Putamen (tissue), 1 donor: ENCODE measurements around the gene STK38.
"Not testable (repeated sequence)": the region's sequence is repeated elsewhere in the genome, so short reads cannot be mapped to it uniquely, and the experiment has no call there.

ENCODE experiments used
- DNase-seq: peaks from one replicate; pipeline ENCODE4 v3.0.0-alpha.2; 2016; ENCODE audit warnings: low spot score

STK38 gene

DNA sequence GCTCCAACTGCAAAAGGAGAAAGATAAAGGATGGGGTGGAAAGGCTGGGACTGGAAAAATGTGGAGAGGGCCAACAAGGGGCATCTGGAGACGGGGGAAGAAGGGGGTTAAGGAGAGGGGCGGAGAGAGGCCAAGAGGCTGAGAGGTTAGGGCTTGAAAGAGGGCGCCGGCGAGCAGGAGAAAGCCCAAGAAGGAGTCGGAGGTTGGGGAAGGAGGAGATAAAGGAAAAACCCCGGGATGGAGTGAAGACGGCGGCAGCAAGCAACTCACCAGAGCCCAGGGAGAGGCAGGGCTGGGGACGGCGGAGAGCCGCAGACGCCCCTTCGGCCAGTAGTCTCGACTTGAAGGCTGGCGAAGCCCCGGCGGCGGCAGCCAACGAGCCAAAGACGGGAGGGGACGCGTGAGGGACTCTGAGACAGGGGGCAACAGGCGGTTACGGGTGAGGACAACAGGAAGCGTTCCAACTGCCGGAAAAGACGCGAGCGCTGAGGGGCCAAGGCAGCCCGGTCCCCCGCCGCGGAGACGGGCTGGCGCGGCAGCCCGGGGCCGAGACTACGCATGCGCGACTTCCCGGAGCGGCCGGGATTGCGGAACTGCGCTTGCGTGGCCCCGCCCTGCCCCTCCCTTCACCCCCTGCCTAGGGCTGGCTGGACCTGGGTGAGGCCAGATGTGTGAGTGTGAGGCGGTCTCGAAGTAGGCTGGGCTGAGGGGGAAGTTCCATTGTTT, at the start of gene STK38:
Gene STK38 (minus strand): TSS at position 560 of the 726 bp plus-strand sequence. CDS start 7,277 bp downstream, outside the sequence.
- DNase-seq, result peak; percentile 87

DNA sequence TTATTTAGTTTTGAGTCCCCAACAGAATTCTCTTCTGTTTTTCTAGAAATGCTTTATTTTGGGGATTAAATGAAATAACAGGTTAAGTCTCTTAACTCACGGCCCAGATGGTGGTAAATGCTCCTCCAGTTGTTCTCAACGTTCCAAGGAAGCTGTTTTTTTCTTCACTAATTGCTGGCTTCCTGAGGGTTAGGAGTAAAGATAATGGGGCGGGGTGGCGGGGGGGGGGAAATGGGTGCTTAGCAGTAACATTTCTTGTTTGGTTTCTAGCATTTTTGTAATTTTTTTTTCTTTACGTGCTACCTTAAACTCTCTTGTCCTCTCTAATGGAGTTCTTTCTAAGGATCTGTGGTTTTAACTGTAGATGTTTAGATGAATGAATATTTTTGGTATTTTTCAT, 49.1 kb upstream of the STK38 start:
- DNase-seq, result no peak

DNA sequence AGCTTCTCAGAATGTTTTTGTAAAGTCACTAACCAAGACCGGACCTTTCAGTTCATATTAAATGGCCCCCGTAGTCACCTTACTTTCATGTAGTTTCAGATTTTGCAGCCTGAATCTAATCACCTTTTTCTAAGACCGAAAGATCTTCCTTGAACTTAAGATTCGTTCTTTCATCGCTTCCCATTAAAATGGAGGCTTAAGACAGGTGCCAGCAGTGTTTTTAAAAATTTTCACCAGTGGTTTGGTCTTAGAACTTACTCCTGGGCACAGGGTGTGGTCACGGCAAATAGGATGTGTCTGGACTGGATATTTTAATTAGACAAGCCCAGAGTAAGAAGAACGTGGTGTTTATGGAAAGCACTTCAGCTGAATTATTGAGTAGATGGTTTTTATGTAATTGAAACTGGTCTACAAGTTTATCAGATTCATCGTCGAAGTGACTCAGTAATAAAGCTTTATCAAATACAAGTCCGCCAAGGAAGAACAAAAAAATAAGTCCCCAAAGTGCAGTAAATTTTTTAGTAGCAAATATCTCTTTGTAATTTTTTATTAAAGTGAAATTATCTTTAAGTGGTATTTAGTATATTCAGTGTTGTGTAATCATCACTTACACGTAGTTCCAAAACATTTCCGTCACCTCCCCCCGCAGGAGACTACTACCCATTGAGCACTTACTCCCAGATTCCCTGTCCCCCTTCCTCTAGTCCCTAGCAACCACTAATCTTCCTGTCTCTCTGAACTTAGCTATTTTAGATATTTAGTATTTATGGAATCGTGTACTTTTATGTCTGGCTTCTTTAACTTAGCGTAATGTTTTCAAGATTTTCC, 47.8 kb upstream of the STK38 start:
- DNase-seq, result no peak

DNA sequence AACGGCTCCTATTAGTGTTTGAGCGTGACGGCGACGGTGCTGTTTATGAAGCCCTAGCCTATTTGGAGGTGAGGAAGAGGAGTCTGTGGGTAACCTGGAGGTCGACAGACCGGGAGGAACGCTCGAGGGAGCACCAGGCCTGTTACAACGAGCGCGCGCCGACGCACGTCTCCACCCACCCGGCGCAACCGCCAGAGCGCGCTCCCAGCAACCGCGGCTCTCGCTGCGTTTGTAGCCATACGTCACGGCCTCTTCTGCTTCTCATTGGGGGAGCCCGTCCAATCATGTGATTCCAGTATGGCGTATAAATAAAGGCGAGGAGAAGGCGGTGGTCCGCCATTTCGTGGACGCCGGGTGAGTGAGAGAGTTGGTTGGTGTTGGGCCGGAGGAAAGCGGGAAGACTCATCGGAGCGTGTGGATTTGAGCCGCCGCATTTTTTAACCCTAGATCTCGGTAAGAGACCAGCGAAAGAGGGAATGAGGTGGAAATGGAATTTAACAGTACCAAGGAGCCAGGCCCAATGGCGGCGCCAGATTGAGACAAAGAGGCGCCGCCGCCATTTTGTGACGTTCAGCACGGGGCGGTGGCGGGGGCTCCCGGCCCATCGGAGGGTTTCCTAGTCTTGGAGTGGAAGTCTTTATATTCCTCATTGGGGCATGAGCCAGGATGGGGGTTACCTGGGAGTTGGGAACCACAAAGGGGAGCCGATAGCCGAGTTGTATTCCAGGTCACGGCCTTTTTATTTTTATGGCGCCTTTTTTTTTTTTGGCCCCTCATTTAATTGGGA, 46.9 kb upstream of the STK38 start, which contains the start of gene SRSF3:
Gene SRSF3 (plus strand): TSS at position 334 of the 787 bp plus-strand sequence. CDS start 2,401 bp downstream, outside the sequence.
- peak; percentile 98 for DNase-seq

DNA sequence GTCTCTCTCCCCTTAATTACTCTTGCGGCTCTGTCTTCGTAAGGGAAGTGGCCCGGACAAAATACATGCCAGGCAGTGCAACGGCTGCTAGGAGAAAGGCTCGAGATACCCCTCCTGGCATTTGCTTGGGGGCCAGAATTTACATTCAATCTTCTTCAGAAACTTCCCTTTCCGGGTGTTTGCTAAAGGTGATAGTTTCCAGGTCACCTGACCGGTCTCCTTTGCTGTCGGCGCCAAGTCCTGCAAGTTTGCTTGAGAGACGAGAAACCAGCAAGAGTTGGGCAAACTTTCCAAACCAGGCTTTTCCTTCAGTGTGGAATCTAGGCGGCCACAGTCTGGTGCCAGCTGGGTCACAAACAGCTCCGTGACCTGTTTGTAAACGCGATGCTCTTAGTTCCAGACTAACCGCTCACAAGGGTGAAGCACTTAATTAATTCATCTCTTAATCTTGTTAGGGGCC, 46.3 kb upstream of the STK38 start:
- peak; percentile 83 for DNase-seq

DNA sequence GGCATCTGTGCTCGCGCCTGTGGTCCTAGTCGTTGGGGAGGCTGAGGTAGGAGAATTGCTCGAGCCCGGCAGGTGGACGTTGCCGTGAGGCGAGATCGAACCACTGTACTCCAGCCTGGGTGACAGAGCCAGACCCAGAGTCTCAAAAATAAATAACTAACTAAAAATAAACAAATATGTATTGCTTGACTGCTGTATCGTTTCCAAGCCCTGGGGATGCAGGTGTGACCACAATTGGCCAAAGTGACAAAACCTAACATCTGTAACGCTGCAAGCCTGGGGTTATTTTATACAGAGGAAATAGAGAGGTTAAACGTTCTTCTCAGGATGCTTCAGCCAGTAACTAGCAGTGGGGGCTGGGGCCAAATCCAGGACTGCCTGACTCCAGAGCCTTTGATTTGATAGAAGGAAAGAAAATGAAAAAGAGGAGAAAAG, 45.0 kb upstream of the STK38 start:
- no peak for DNase-seq

DNA sequence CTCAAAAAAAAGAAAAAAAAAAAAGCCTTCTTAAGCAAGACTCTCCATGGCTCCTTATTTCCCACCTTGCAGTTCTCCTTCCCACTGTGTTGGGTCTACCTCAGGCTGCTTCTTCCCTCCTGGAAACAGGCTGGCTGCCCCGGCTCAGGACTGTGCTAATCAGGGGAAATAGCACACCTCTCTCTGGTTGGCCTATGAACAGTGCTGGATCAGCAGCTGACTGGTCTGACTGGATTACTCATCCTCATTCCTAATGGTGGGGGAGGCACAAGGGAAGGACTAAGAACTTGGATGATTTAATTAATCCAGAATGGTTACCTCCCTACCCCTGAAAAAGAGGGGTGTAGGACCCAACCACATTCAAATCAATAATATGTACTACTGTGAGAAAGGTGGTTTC, 43.0 kb upstream of the STK38 start:
- DNase-seq, result no peak

DNA sequence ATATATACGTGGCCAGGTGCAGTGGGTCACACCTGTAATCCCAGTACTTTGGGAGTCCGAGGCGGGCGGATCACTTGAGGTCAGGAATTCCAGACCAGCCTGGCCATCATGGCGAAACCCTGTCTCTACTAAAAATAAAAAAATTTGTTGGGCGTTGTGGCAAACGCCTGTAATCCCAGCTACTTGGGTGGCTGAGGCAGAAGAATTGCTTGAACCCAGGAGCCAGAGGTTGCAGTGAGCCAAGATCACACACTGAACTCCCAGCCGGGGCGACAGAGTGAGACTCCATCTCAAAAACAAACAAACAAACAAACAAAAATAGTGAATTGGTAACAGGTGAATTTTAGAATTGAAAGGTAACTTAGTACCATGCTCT, 41.7 kb upstream of the STK38 start:
- DNase-seq, result not testable (repeated sequence)

DNA sequence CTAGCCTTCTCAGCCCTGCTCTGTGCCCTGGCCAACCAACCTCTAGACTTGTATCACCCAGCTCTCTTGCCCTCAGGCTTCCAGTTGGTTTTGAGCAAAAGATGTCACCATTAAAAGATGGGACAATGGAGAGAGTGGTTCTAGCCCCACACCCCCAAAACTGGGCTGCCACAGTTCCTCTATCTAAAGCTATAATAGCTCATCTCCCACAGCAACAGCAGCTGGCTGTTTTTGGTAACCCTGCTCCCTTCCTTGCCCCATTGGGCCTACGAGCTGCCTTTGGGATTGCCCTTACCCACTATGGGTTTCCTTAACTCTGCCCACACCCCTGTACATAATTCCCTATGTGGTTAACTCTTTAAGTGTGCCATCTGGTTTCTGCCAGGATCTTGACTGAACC, 39.3 kb upstream of the STK38 start:
- DNase-seq, result no peak

DNA sequence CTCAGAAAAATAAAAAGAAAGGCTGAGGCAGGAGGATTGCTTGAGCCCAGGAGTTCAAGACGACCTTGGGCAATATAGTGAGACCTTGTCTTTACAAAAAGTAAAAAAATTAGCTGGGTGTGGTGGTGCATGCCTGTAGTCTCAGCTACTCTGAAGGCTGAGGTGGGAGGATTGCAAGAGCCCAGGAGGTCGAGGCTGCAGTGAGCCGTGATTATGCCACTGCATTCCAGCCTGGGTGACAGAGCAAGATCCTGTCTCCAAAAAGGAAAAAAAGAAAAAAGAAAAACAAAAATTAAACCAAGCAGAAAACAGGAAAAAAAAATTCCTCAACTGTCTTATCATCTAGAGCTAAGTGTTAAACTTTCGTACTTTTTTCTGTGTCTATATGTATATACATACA, 34.4 kb upstream of the STK38 start:
- no peak for DNase-seq

DNA sequence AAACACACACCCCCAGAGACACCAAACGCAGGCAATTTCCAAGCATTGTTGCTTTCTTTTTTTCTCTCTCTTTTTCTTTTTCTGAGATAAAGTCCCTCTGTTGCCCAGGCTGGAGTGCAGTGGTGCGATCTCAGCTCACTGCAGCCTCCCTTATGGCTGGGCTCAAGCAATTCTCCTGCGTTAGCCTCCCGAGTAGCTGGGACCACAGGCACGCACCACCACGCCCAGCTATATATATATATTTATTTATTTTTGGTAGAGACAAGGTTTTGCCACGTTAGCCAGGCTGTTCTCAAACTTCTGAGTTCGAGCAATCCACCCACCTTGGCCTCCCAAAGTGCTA, 32.9 kb upstream of the STK38 start:
- DNase-seq, result no peak

DNA sequence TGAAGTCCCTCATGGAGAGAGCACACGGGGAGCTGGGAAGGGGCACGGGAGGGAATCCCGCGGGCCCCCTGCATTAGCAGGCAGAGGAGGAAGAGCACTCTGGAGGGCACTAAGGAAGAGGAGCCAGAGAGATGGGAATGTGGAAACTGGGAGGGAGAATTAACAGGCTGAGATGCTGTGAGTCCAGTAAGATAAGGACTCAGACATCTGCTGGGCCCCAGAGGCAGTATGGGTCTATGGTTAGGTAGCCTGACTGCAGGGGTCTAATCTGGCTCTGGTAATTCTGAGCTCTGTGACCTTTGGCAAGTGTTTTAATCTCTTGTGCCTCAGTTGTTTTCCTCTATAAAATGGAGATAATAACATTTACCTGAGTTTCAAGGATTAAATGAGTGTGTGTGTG, 31.2 kb upstream of the STK38 start:
- no peak for DNase-seq

DNA sequence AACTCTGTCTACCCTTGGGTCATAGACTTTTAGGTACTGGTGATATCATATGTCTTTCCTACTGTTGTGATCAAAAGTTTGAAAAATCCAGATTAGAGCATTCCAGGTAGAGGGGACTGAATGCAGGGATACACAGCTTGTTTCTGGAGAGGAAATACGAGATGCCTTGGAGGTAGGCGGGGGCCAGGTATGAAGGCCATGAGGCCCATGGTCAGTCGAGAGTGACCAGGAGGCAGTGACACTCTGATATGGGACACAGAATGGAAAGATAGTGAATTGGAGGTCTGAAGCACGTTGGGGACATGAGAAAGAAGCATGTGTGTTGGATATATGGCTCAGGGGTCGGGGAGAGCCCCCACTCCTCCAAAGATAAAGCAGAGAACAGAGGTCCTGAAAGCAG, 30.8 kb upstream of the STK38 start:
- DNase-seq, result no peak

DNA sequence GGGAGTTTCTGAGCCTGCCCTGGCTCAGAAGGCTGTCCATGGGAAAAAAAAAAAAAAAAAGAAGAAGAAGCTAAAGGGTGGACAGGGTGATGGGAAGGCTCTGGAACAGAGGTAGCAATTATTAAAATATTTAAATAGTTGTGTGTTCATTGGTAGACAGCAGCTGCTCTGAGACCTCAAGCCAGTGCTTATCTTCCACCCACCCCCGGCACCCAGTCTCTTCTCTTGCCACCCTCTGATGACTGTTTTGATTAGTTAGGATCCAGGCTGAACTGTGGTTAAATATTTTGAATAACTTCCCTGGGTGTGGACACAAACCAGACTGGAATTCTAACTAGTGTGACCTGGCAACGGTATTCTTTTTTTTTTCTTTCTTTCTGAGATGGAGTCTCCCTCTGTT, 30.0 kb upstream of the STK38 start:
- no peak for DNase-seq

DNA sequence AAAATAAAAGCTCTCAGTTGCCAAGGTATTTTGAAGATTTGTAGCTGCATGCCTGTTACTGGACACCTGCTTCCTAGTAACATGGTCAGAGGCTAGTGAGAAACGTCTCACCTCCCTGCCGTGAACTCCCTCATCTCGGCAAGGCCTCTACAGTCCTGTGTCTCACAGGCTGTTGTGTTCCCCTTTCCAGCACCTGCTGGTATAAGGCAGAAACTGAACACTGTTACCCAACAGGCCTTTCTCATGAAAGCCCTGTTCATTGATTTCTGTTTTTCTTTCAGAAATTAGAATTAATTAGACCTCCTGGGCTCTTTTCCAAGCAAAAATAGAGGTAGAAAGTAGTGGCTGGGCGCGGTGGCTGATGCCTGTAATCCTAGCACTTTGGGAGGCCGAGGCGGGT, 29.3 kb upstream of the STK38 start:
- DNase-seq, result no peak

DNA sequence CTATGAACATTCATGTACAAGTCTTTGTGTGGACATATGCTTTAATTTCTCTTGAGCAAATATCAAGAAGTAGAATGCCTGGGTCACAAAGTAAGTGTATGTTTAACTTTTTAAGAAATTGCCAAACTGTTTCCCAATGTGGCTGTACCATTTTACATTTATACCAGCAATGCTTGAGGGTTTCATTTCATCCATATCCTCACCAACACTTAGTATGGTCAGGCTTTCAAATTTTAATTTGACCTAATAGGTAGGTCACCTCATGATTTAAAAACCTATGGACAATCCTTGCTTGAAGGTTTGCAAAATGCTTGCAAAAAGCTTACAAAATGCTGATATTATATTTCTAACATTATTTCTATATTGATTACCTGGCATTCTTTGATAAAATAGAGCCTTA, 27.4 kb upstream of the STK38 start:
- DNase-seq, result no peak

DNA sequence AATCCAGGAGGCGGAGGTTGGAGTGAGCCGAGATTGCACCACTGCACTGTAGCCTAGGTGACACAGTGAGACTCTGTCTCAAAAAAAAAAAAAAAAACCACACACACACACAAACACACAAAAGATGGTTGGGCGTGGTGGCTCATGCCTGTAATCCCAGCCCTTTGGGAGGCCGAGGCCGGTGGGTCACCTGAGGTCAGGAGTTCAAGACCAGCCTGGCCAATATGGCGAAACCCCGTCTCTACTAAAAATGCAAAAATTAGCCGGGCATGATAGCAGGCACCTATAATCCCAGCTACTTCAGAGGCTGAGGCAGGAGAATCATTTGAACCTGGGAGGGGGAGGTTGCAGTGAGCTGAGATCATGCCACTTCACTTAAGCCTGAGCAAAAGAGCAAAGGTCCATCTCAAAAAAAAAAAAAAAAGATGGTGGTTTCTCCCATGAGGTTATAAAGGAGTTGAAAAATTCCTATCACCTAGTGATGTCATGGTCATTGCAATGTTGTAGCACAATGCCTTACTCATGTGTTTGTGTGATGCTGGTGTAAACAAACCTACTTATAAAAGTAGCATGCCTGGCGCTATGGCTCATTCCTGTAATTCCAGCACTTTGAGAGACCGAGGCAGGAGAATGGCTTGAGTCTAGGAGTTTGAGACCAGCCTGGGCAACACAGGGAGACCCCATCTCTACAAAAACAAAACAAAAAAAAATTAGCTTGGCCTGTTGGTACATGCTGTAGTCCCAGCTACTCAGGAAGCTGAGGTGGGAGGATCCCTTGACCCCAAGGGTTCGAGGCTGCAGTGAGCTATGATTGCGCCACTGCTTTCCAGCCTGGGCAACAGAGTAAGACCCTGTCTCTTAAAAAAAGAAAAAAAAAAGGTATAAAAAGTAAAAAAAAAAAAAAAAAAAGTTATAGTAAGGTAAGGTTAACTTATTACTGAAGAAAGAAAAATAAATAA, 25.4 kb upstream of the STK38 start:
- not testable (repeated sequence) for DNase-seq

DNA sequence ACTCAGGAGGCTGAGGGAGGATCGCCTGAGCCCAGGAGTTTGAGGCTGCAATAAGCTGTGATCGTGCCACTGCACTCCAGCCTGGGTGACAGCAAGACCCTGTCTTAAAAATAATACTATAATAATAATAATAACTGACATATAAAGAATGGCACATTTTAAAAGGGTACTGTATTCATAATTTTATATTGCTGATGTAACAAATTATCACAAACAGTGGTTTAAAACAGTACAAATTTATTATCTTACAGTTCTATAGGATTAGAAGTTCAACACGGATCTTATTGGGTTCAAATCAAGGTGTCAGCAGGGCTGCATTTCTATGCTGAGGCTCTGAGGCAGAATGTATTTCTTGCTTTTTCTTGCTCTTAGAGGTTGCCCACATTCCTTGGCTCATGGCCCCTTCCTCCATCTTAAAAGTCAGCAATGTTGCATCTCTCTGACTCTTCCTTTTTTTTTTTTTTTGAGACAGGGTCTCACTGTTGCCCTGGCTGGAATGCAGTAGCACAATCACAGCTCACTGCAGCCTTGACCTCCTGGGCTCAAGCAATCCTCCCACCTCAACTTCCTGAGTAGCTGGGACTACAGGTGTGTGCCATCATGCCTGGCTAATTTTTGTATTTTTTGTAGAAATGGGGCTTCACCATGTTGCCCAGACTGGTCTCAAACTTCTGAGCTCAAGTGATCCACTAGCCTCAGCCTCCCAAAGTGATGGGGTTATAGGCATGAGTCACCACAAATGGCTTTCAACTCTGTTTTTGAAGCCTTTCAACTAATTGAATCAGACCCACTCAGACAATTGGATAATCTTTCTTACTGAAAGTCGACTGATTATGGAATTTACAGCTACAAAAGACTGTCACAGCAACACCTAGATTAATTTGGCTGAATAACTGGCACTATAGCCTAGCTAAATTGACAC, 24.1 kb upstream of the STK38 start:
- no peak for DNase-seq

DNA sequence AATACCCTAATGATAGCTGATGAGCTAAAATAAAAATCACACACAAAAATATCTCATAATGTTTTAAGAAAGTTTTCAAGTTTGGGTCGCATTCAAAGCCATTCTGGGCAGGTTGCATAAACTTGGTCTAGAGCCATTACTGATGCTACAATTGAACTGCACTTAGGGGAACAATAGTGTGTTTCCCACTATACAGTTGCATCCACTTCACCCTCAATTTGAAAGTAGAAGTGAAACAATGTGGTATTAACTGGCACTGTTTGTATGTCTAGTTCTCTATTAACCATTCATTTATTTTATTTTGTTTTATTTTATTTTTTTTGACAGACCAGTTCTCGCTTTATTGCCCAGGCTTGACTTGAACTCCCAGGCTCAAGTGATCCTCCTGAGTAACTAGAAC, 23.0 kb upstream of the STK38 start:
- DNase-seq, result no peak

DNA sequence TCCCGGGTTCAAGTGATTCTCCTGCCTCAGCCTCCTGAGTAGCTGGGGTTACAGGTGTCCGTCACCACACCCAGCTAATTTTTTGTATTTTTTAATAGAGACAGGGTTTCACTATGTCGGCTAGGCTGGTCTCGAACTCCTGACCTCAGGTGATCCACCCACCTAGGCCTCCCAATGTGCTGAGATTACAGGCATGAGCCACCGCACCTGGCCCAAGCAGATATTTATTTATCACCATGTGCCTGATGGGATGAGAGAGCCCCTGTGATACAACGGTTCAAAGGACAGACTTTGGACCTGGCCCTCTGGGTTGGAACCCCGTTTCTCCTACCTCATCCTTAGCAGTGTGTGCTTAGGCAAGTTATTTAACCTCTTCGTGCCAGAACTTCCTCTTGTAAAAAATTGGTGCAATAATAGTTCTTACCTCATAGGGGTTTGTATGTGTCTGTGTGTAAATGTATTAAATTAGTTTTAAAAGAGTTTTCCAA, 19.2 kb upstream of the STK38 start:
- no peak for DNase-seq
